GM20000 (cell line): ENCODE data around the gene AADAT.

ENCODE experiments used
- DNase-seq: peaks from one replicate; pipeline ENCODE4 v3.0.0; 2012; ENCODE audit warnings: low spot score
- TF ChIP-seq, protein P1 (sequence below): IDR thresholded peaks from 2 replicates; pipeline ENCODE4 v1.5.1; 2012; ENCODE audit warnings: mild to moderate bottlenecking, control low read depth; ENCODE audit errors: extremely low read depth, missing control alignments

AADAT gene

GRCh38 chr4:170089668-170090351, at the start of gene AADAT:
Gene AADAT (minus strand): TSS chr4:170089956. CDS start chr4:170089690, 266 bp downstream.
- DNase-seq: peak; percentile 77
- TF ChIP-seq, protein P1, sequence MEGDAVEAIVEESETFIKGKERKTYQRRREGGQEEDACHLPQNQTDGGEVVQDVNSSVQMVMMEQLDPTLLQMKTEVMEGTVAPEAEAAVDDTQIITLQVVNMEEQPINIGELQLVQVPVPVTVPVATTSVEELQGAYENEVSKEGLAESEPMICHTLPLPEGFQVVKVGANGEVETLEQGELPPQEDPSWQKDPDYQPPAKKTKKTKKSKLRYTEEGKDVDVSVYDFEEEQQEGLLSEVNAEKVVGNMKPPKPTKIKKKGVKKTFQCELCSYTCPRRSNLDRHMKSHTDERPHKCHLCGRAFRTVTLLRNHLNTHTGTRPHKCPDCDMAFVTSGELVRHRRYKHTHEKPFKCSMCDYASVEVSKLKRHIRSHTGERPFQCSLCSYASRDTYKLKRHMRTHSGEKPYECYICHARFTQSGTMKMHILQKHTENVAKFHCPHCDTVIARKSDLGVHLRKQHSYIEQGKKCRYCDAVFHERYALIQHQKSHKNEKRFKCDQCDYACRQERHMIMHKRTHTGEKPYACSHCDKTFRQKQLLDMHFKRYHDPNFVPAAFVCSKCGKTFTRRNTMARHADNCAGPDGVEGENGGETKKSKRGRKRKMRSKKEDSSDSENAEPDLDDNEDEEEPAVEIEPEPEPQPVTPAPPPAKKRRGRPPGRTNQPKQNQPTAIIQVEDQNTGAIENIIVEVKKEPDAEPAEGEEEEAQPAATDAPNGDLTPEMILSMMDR: no peak

DNA sequence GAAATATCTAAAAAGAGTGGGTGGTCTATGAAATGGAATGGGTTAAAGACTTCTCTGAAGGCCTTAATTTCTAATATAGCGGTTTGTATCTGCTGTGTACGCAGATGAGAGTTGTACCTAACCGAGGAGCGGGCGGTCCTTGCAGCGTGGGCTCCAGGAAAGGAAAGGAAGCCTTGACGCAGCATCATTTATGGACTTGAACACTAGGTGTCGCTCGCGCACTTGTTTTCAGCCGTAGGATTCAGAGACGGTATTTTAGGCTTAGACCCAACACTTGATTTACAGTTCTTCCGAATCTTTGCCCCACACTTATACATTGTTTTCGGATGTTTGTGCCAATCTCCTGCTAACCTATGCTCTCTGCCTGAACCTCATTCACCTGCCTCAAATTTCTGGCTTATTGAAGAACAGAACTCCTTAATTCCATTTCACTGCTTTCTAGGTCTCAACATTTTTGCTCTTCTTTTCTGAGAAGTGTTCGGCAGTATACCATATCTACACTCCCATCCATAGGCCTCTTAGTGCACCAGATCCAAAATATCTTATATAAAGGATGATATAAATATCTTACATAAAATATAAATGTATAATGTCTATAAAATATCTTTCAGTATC, 48.9 kb upstream of the AADAT start:
- TF ChIP-seq, protein P1: peak; percentile 73

GRCh38 chr4:170137927-170138326, 48.2 kb upstream of the AADAT start:
- TF ChIP-seq, protein P1: no peak
- no peak for DNase-seq

More for the DNA sequence above, 48.9 kb upstream of the AADAT start:
- DNase-seq: peak; percentile 74

DNA sequence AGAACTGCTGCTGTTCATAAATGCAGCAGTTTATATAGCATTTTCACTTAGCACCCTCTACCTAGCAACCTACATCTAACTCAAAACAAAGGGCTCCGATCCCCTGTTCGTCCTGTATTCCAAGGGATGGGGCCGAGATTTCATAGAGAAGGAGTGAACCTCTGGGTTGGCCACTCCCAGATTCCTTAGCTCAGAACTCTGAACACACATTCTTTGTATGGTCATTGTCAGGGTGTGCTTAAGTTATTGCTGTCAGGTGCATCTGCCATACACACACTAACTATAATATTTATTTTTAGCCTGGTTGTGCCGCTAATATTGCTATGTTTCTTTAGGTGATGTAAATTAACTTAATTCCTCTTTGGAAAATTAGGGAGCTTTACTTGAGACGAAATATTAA, 47.7 kb upstream of the AADAT start:
- TF ChIP-seq, protein P1: no peak
- no peak for DNase-seq

GRCh38 chr4:170134821-170135220, 45.1 kb upstream of the AADAT start:
- DNase-seq: no peak
- TF ChIP-seq, protein P1: no peak

DNA sequence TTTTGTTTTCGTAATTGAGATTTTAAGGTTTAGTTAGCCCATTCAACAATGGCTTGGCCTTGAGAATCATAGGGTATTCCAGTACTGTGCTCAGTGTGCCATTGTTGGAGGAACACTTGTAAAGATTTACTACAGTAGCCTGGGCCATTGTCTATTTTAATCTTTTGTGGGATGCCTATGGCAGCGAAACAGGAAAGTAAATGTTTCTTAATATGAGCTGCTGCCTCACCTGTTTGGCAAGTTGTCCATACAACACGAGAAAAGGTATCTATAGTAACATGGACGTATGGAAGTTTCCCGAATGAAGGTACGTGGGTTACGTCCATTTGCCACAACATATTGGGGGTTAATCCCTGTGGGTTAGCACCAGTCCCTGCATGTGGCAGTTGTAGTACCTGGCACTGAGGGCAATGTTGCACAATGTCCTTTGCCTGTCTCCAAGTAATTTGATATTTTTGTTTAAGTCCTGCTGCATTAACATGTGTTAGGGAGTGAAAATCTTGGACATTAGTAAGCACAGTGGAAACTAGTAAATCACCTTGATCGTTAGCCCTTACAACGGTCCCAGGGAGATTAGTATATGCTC, 38.6 kb upstream of the AADAT start:
- no peak for DNase-seq
- TF ChIP-seq, protein P1: no peak

- TF ChIP-seq, protein P1: no peak
- no peak for DNase-seq
Measured at GRCh38 chr4:170127758-170128157, 38.0 kb upstream of the AADAT start.
